ENCODE data around the gene KLF16.
A peak's percentile ranks its signal among the peaks of the same experiment; 100 is the strongest.
"Not testable (repeated sequence)": the region's sequence is repeated elsewhere in the genome, so short reads cannot be mapped to it uniquely, and the experiment has no call there.

Gene KLF16

GRCh38 chr19:1883784-1884183 is 20.4 kb upstream of the KLF16 start:
- DNase-seq: no peak

- DNase-seq: no peak
Observed at GRCh38 chr19:1882786-1883692, 19.7 kb upstream of the KLF16 start.

GRCh38 chr19:1882089-1882785 is 18.9 kb upstream of the KLF16 start:
- DNase-seq: no peak

- DNase-seq: not testable (repeated sequence)
Observed at GRCh38 chr19:1881393-1882088, 18.2 kb upstream of the KLF16 start.

GRCh38 chr19:1880611-1881392 is 17.4 kb upstream of the KLF16 start:
- DNase-seq: no peak

- DNase-seq: not testable (repeated sequence)
Observed at GRCh38 chr19:1879982-1880381, 16.6 kb upstream of the KLF16 start.

- not testable (repeated sequence) for DNase-seq
Observed at GRCh38 chr19:1878583-1878982, 15.2 kb upstream of the KLF16 start.

- not testable (repeated sequence) for DNase-seq
Observed at GRCh38 chr19:1877280-1877660, 13.9 kb upstream of the KLF16 start.

GRCh38 chr19:1876496-1877279 is 13.3 kb upstream of the KLF16 start:
- not testable (repeated sequence) for DNase-seq

GRCh38 chr19:1875646-1876495 is 12.5 kb upstream of the KLF16 start:
- peak; percentile 51 for DNase-seq

GRCh38 chr19:1875265-1875645 is 11.9 kb upstream of the KLF16 start:
- DNase-seq: not testable (repeated sequence)

- DNase-seq: no peak
Observed at GRCh38 chr19:1874554-1875185, 11.3 kb upstream of the KLF16 start.

GRCh38 chr19:1873524-1874473 is 10.4 kb upstream of the KLF16 start:
- DNase-seq: no peak

- no peak for DNase-seq
Observed at GRCh38 chr19:1872807-1873523, 9.6 kb upstream of the KLF16 start.

- no peak for DNase-seq
Observed at GRCh38 chr19:1871630-1872029, 8.3 kb upstream of the KLF16 start.

GRCh38 chr19:1871140-1871597 is 7.8 kb upstream of the KLF16 start:
- no peak for DNase-seq

- no peak for DNase-seq
Observed at GRCh38 chr19:1868971-1869370, 5.6 kb upstream of the KLF16 start.

- no peak for DNase-seq
Observed at GRCh38 chr19:1867349-1867724, 4.0 kb upstream of the KLF16 start.

Data from NCI-H187 treated with DMSO at 0.1 percent for 48 hours (cell line).